SK-N-SH treated with all-trans-retinoic acid at 6 μM for 48 hours (cell line): ENCODE measurements around the gene IFNA21.
"Not testable (repeated sequence)": the region's sequence is repeated elsewhere in the genome, so short reads cannot be mapped to it uniquely, and the experiment has no call there.

Experiments used
- ARNTL ChIP-seq: fragments of 450-650 bp; formaldehyde crosslinking; IDR thresholded peaks from 2 replicates; pipeline ENCODE4 v1.5.0; 2020; ENCODE audit warnings: low read depth, mild to moderate bottlenecking, moderate library complexity, borderline replicate concordance
- CSDC2 ChIP-seq: fragments of 250-450 bp; sonication (Bioruptor Pico); IDR thresholded peaks from 2 replicates; pipeline ENCODE4 v1.5.0; 2020; ENCODE audit warnings: mild to moderate bottlenecking, moderate library complexity
- ESRRG ChIP-seq: fragments of 250-450 bp; sonication (Bioruptor Pico); IDR thresholded peaks from 2 replicates; pipeline ENCODE4 v1.6.1; 2021; ENCODE audit warnings: mild to moderate bottlenecking
- GLIS3 ChIP-seq: fragments of 250-450 bp; sonication (Bioruptor Pico); IDR thresholded peaks from 2 replicates; pipeline ENCODE4 v1.5.0; 2020; ENCODE audit warnings: mild to moderate bottlenecking, moderate library complexity
- ISL1 ChIP-seq: fragments of 250-450 bp; sonication (Bioruptor Pico); IDR thresholded peaks from 2 replicates; pipeline ENCODE4 v2.1.2; 2022; ENCODE audit warnings: mild to moderate bottlenecking, moderate library complexity
- PATZ1 ChIP-seq: fragments of 250-450 bp; sonication (Bioruptor Pico); IDR thresholded peaks from 2 replicates; pipeline ENCODE4 v1.8.0; 2020; ENCODE audit warnings: mild to moderate bottlenecking, moderate library complexity, borderline replicate concordance
- RARB ChIP-seq: fragments of 250-450 bp; sonication (Bioruptor Pico); IDR thresholded peaks from 2 replicates; pipeline ENCODE4 v1.8.0; 2021; ENCODE audit warnings: mild to moderate bottlenecking, moderate library complexity
- SNAI2 ChIP-seq: fragments of 250-450 bp; sonication (Bioruptor Pico); IDR thresholded peaks from 2 replicates; pipeline ENCODE4 v1.5.0; 2020; ENCODE audit warnings: mild to moderate bottlenecking, moderate library complexity
- TCF4 ChIP-seq: fragments of 250-450 bp; sonication (Bioruptor Pico); IDR thresholded peaks from 2 replicates; pipeline ENCODE4 v1.8.0; 2021; ENCODE audit warnings: mild to moderate bottlenecking, moderate library complexity, borderline replicate concordance
- ZFP3 ChIP-seq: fragments of 250-450 bp; sonication (Bioruptor Pico); IDR thresholded peaks from 2 replicates; pipeline ENCODE4 v1.5.0; 2020; ENCODE audit warnings: mild to moderate bottlenecking, moderate library complexity
- TF ChIP-seq, protein P1 (sequence below): fragments of 250-450 bp; sonication (Bioruptor Pico); IDR thresholded peaks from 2 replicates; pipeline ENCODE4 v1.5.1; 2020; ENCODE audit warnings: low read depth, mild to moderate bottlenecking, moderate library complexity
- TF ChIP-seq, protein P2 (sequence below): fragments of 250-450 bp; sonication (Bioruptor Pico); IDR thresholded peaks from 2 replicates; pipeline ENCODE4 v1.5.0; 2020; ENCODE audit warnings: mild to moderate bottlenecking, moderate library complexity

- TF ChIP-seq ZFP3 (CRISPR knock-in tag); PATZ1; SNAI2; TCF4; CSDC2 (CRISPR knock-in tag); ARNTL (CRISPR knock-in tag); ESRRG (CRISPR knock-in tag); RARB (CRISPR knock-in tag); GLIS3; ISL1 (CRISPR knock-in tag): not testable (repeated sequence)
- TF ChIP-seq, protein P1, sequence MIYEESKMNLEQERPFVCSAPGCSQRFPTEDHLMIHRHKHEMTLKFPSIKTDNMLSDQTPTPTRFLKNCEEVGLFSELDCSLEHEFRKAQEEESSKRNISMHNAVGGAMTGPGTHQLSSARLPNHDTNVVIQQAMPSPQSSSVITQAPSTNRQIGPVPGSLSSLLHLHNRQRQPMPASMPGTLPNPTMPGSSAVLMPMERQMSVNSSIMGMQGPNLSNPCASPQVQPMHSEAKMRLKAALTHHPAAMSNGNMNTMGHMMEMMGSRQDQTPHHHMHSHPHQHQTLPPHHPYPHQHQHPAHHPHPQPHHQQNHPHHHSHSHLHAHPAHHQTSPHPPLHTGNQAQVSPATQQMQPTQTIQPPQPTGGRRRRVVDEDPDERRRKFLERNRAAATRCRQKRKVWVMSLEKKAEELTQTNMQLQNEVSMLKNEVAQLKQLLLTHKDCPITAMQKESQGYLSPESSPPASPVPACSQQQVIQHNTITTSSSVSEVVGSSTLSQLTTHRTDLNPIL (CRISPR knock-in tag), result not testable (repeated sequence)
- TF ChIP-seq, protein P2, sequence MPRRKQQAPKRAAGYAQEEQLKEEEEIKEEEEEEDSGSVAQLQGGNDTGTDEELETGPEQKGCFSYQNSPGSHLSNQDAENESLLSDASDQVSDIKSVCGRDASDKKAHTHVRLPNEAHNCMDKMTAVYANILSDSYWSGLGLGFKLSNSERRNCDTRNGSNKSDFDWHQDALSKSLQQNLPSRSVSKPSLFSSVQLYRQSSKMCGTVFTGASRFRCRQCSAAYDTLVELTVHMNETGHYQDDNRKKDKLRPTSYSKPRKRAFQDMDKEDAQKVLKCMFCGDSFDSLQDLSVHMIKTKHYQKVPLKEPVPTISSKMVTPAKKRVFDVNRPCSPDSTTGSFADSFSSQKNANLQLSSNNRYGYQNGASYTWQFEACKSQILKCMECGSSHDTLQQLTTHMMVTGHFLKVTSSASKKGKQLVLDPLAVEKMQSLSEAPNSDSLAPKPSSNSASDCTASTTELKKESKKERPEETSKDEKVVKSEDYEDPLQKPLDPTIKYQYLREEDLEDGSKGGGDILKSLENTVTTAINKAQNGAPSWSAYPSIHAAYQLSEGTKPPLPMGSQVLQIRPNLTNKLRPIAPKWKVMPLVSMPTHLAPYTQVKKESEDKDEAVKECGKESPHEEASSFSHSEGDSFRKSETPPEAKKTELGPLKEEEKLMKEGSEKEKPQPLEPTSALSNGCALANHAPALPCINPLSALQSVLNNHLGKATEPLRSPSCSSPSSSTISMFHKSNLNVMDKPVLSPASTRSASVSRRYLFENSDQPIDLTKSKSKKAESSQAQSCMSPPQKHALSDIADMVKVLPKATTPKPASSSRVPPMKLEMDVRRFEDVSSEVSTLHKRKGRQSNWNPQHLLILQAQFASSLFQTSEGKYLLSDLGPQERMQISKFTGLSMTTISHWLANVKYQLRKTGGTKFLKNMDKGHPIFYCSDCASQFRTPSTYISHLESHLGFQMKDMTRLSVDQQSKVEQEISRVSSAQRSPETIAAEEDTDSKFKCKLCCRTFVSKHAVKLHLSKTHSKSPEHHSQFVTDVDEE (CRISPR knock-in tag), result not testable (repeated sequence)
Measured at GRCh38 chr9:21210782-21211181, 44.3 kb upstream of the IFNA21 start.
